IMR-90 (cell line): ENCODE data around the gene MROH2A.

Experiments used
- CEBPB ChIP-seq: IDR thresholded peaks from 2 replicates; pipeline ENCODE4 v1.6.1; 2012; ENCODE audit warnings: low read depth, low read length, improper control_type of control experiment
- CTCF ChIP-seq: conservative IDR thresholded peaks from 2 replicates; pipeline ENCODE4 v1.5.1; 2012; ENCODE audit warnings: mild to moderate bottlenecking, low read depth, low read length, improper control_type of control experiment
- RCOR1 ChIP-seq: IDR thresholded peaks from 2 replicates; pipeline ENCODE4 v1.6.1; 2012; ENCODE audit warnings: mild to moderate bottlenecking, low read length, improper control_type of control experiment; ENCODE audit not compliant: insufficient replicate concordance

- TF ChIP-seq CTCF (no peak), CEBPB (no peak), RCOR1 (no peak)
Measured at GRCh38 chr2:233833345-233833744, 55.2 kb downstream of the MROH2A start.
